ENCODE results near the gene SUMF1.
A peak's percentile ranks its signal among the peaks of the same experiment; 100 is the strongest.

The SUMF1 gene

DNA sequence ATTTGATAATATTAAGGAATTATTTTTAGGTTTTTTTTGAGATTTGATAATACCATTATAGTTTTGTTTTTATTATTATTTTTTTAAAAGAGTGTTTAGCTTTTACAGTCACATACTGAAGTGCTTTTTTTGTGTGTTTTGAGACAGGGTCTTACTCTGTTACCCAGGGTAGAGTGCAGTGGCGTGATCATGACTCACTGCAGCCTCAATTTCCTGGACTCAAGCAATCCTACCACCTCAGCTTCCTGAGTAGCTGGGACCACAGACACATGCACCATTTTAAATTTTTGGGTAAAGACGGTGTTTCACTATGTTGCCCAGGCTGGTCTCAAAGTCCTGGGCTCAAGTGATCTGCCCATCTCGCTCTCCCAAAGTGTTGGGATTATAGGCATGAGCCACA is 73.0 kb downstream of the SUMF1 start:
- TF ChIP-seq, protein P1, sequence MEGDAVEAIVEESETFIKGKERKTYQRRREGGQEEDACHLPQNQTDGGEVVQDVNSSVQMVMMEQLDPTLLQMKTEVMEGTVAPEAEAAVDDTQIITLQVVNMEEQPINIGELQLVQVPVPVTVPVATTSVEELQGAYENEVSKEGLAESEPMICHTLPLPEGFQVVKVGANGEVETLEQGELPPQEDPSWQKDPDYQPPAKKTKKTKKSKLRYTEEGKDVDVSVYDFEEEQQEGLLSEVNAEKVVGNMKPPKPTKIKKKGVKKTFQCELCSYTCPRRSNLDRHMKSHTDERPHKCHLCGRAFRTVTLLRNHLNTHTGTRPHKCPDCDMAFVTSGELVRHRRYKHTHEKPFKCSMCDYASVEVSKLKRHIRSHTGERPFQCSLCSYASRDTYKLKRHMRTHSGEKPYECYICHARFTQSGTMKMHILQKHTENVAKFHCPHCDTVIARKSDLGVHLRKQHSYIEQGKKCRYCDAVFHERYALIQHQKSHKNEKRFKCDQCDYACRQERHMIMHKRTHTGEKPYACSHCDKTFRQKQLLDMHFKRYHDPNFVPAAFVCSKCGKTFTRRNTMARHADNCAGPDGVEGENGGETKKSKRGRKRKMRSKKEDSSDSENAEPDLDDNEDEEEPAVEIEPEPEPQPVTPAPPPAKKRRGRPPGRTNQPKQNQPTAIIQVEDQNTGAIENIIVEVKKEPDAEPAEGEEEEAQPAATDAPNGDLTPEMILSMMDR (IDR thresholded peaks at IDR 0.05; ENCODE audit: insufficient read depth, low read depth, low read length, missing control alignments), result no peak
- DNase-seq (ENCODE audit: low read depth), result no peak
- no peak overlapping the region for H3K4me3 ChIP-seq (ENCODE audit: low read depth, low read length)

DNA sequence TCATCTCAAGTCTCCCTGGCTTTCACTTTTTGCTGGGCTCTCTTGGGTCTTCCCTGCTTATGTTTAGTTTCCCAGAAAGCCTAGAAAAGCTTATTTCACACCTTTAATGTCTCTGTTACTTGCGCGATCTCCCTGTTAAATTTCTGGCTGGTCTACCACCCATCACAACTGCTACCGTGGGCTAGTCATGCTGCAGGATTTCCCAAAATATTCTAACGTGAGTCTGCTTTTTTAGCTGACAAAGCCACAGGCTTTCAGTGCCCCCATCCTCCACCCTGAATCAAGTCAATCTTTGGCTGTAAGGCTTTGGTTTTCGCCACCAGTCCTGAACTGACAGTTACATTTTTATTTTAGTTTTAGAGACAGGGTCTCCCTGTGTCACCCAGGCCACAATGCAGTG is 74.1 kb downstream of the SUMF1 start:
- DNase-seq (ENCODE audit: low read depth), result no peak
- TF ChIP-seq, protein P1 (IDR thresholded peaks at IDR 0.05; ENCODE audit: insufficient read depth, low read depth, low read length, missing control alignments), result no peak

DNA sequence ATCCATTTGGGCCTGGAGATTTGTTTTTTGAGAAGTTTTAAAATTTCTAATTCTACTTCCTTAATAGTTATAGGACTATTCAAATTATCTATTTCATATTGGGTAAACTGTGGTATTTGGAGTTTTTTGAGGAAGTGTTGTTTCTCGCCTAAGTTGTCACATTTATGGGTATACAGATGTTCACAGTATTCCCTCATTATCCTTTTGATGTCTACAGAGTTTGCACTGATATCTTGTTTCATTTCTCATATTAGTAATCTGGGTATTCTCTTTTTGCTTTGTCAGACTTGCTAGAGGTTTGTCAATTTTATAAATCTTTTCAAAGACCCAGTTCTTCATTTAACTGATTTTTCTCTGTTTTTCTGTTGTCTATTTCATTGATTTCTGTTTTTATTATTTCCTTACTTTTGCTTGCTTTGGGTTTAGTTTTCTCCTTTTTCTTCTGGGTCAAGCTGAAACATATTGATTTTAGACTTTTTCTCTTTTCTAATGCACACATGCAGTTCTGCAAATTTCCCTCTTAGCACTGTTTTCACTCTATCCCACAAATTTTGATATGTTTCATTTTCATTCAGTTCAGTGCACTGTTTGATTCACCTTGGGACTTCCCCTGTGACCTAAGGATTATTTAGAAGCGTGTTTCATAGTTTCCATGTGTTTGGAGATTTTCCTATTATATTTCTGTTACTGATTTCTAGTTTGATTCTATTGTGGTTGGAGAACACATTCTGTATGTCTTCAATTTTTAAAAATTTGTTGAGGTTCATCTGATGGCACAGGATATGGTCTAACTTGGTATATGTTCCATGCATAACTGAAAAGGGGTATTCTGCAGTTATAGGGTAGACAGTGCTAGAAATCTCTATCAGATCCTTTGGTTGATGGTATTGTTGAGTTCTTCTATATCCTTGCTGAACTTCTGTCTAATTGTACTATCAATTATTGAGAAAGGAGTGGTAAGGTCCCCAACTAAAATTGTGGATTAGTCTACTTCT is 79.6 kb downstream of the SUMF1 start:
- TF ChIP-seq, protein P1 (IDR thresholded peaks at IDR 0.05; ENCODE audit: insufficient read depth, low read depth, low read length, missing control alignments), result no peak
- DNase-seq (ENCODE audit: low read depth), result peak; percentile 2
- H3K4me3 ChIP-seq (ENCODE audit: low read depth, low read length), result no peak overlapping the region

More for the DNA sequence above, 74.1 kb downstream of the SUMF1 start:
- no peak overlapping the region for H3K4me3 ChIP-seq (ENCODE audit: low read depth, low read length)

DNA sequence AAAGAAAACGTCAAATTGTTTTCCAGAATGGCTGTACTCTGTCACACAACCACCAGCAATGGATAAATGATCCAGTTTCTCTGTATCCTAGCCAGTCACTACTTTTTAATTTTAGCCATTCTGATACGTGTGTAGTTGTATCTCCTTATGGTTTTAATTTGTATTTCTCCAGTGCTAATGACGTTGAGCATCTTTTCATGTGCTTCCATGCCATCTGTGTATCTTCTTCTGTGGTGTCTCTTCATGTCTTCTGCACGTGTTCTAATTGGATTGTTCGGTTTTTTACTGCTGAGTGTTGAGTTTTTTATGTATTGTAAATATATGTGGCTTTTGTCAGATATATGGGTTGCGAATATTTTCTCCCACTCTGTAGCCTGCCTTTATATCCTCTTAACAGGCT is 81.9 kb downstream of the SUMF1 start:
- TF ChIP-seq, protein P1 (IDR thresholded peaks at IDR 0.05; ENCODE audit: insufficient read depth, low read depth, low read length, missing control alignments), result no peak
- no peak overlapping the region for H3K4me3 ChIP-seq (ENCODE audit: low read depth, low read length)
- no peak for DNase-seq (ENCODE audit: low read depth)

DNA sequence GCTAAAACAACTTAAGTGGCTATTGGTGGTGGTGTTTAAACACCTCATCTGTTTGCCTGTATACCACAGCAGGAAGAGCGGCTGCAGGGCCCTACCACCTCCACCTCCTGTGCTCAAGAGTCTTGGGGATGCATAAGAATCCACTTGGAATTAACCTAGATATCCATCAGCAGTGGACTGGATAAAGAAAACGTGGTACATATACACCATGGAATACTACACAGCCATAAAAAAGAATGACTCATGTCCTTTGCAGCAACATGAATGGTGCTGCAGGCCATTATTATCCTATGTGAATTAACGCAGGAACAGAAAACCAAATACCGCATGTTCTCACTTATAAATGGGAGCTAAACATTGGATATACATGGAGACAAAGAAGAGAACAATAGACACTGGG is 87.1 kb downstream of the SUMF1 start:
- no peak for DNase-seq (ENCODE audit: low read depth)
- TF ChIP-seq, protein P1 (IDR thresholded peaks at IDR 0.05; ENCODE audit: insufficient read depth, low read depth, low read length, missing control alignments), result no peak
- no peak overlapping the region for H3K4me3 ChIP-seq (ENCODE audit: low read depth, low read length)

DNA sequence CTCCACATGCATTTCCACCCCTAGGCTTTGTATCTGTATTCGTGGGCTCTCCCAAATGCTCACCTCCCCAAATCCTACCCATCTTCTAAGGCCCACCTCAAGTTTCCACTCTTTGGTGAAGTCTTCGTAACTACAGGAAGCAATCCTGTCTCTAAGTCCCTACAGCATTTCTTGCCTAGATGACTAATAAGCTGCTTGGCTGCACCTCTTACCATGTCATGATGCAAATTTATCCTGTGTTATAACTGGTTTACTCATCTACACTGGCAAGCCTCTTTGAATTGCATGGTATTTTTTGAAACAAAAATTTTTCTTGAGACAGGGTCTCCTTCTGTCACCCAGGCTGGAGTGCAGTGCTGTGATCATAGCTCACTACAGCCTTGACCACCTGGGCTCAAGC is 90.6 kb downstream of the SUMF1 start:
- TF ChIP-seq, protein P1 (IDR thresholded peaks at IDR 0.05; ENCODE audit: insufficient read depth, low read depth, low read length, missing control alignments), result no peak
- DNase-seq (ENCODE audit: low read depth), result no peak
- H3K4me3 ChIP-seq (ENCODE audit: low read depth, low read length), result no peak overlapping the region
